HG03103 (cell line): Measurements from ENCODE around the gene PELO.

Experiments used
- ATAC-seq: cut with Tn5 transposase; IDR thresholded peaks from one replicate; pipeline ENCODE4 v1.9.1; 2021; ENCODE audit warnings: low read depth; ENCODE audit not compliant: unreplicated experiment

Gene PELO

GRCh38 chr5:52825826-52826225, 38.1 kb downstream of the PELO start:
- peak; percentile 80 for ATAC-seq

- no peak for ATAC-seq
These were observed 40.1 kb downstream of the PELO start for GRCh38 chr5:52827815-52828214.

- ATAC-seq, result no peak
These were observed 41.9 kb downstream of the PELO start for GRCh38 chr5:52829664-52830063.

- no peak for ATAC-seq
These were observed 42.9 kb downstream of the PELO start for GRCh38 chr5:52830650-52831049.

GRCh38 chr5:52831786-52832511, 44.2 kb downstream of the PELO start:
- no peak for ATAC-seq

- ATAC-seq, result no peak
These were observed 46.6 kb downstream of the PELO start for GRCh38 chr5:52834320-52834719.

- no peak for ATAC-seq
These were observed 49.4 kb downstream of the PELO start for GRCh38 chr5:52837068-52837467.
